DND-41 (cell line): Measurements from ENCODE around the gene GDPGP1.
"Not testable (repeated sequence)": the region's sequence is repeated elsewhere in the genome, so short reads cannot be mapped to it uniquely, and the experiment has no call there.

Experiments
- ATAC-seq: fragments of 200-7000 bp; cut with Tn5 transposase; 3 replicates; pipeline ENCODE4 v1.9.1; 2021; ENCODE audit warnings: low read depth; ENCODE audit not compliant: insufficient read depth
- DNase-seq: peaks from one replicate; pipeline ENCODE4 v3.0.0-alpha.2; 2020
- H2AFZ ChIP-seq: 2 replicates; pipeline ENCODE4 v1.6.0; 2012; ENCODE audit warnings: low read depth, low read length
- H3K27ac ChIP-seq: 2 replicates; pipeline ENCODE4 v1.5.1; 2012; ENCODE audit warnings: low read length, inconsistent platforms
- H3K27me3 ChIP-seq: fragments of 200-600 bp; sonication (generic); 2 replicates; pipeline ENCODE4 v1.6.0; 2012; ENCODE audit warnings: low read length, mild to moderate bottlenecking, inconsistent platforms; ENCODE audit not compliant: insufficient read depth, poor library complexity
- H3K36me3 ChIP-seq: 2 replicates; pipeline ENCODE4 v1.5.1; 2012; ENCODE audit warnings: low read length, inconsistent platforms; ENCODE audit not compliant: insufficient read depth
- H3K4me1 ChIP-seq: 2 replicates; pipeline ENCODE4 v1.5.1; 2012; ENCODE audit warnings: mild to moderate bottlenecking, low read length; ENCODE audit not compliant: insufficient read depth
- H3K4me2 ChIP-seq: 2 replicates; pipeline ENCODE4 v1.6.0; 2012; ENCODE audit warnings: mild to moderate bottlenecking, moderate library complexity, low read length, inconsistent platforms; ENCODE audit not compliant: insufficient read depth
- H3K4me3 ChIP-seq, 2 experiments: fragments of 200-600 bp in 1 of 2; shearing (Covaris generic) in 1 of 2; 2 replicates each; pipeline ENCODE4 v1.5.1; 2012 to 2016; ENCODE audit warnings: inconsistent platforms in 2 of 2, low read length in 2 of 2, mild to moderate bottlenecking in 2 of 2, low read depth in 1 of 2, moderate library complexity in 1 of 2
- H3K79me2 ChIP-seq: 2 replicates; pipeline ENCODE4 v1.6.0; 2012; ENCODE audit warnings: low read length, inconsistent platforms; ENCODE audit not compliant: insufficient read depth
- H3K9ac ChIP-seq: 2 replicates; pipeline ENCODE4 v1.6.0; 2012; ENCODE audit warnings: low read depth, mild to moderate bottlenecking, inconsistent platforms, low read length, moderate library complexity
- H3K9me3 ChIP-seq: 2 replicates; pipeline ENCODE4 v1.5.1; 2012; ENCODE audit warnings: low read length, moderate library complexity, mild to moderate bottlenecking, inconsistent platforms; ENCODE audit not compliant: insufficient read depth, severe bottlenecking
- H4K20me1 ChIP-seq: 2 replicates; pipeline ENCODE4 v1.6.0; 2012; ENCODE audit warnings: low read length; ENCODE audit not compliant: insufficient read depth
- CTCF ChIP-seq: IDR thresholded peaks from 2 replicates; pipeline ENCODE4 v1.5.1; 2012; ENCODE audit warnings: borderline replicate concordance, low read length, moderate library complexity, mild to moderate bottlenecking; ENCODE audit not compliant: poor library complexity, severe bottlenecking; ENCODE audit errors: extremely low read depth
- EZH2 ChIP-seq: IDR thresholded peaks from 3 replicates; pipeline ENCODE4 v1.6.1; 2012; ENCODE audit warnings: borderline replicate concordance, low read depth, mild to moderate bottlenecking, moderate library complexity, low read length, inconsistent platforms; ENCODE audit not compliant: severe bottlenecking

The GDPGP1 gene

GRCh38 chr15:90234096-90234988, at the start of gene GDPGP1:
GDPGP1 (plus strand) TSS chr15:90234209; CDS start chr15:90240909, 6,700 bp downstream.
- Histone ChIP-seq H3K4me1 (peaks cover 32% of the 10 kb centered on the region), H3K9me3 (no peaks in the 10 kb centered on the region), H3K79me2 (peaks cover 6% of the 10 kb centered on the region), H3K4me2 (peak within 1 kb of the TSS; percentile 91), H4K20me1 (no peaks in the 10 kb centered on the region; the same call in 1 of the 2 replicates), H3K27ac (peak within 1 kb of the TSS; percentile 70), H3K4me3 (peak within 1 kb of the TSS; percentile 40 to 83; a peak in 3 of 4 replicates), H3K9ac (peak within 1 kb of the TSS; percentile 72), H3K27me3 (no peaks in the 10 kb centered on the region), H3K36me3 (peaks cover 29% of the 10 kb centered on the region), H2AFZ (peak within 1 kb of the TSS; percentile 90)
- TF ChIP-seq EZH2 (no peak), CTCF (no peak)
- ATAC-seq: peak; percentile 72
- DNase-seq: no peak

GRCh38 chr15:90184786-90185704, 49.0 kb upstream of the GDPGP1 start:
- no peaks in the 10 kb centered on the region for H3K36me3 ChIP-seq
- no peak overlapping the region for H3K27ac ChIP-seq
- no peaks in the 10 kb centered on the region for H3K79me2 ChIP-seq
- peaks cover 20% of the 10 kb centered on the region for H3K27me3 ChIP-seq
- H3K9me3 ChIP-seq: no peaks in the 10 kb centered on the region
- H3K4me1 ChIP-seq: peaks cover 9% of the 10 kb centered on the region
- H3K9ac ChIP-seq: 0 out of 2 replicates have a peak overlapping the region, but pooled peaks have one; percentile 21
- ATAC-seq: peak; percentile 88
- peak; percentile 42 for TF ChIP-seq EZH2
- TF ChIP-seq CTCF: no peak
- H3K4me2 ChIP-seq: peak overlapping the region; percentile 56; the same call in 1 of the 2 replicates
- H3K4me3 ChIP-seq: peak overlapping the region in 1 of 2 experiments; percentile 18; a peak in 1 of 4 replicates
- peak; percentile 53 for DNase-seq
- H2AFZ ChIP-seq: no peak overlapping the region
- no peaks in the 10 kb centered on the region for H4K20me1 ChIP-seq

GRCh38 chr15:90187257-90187868, 46.6 kb upstream of the GDPGP1 start:
- peaks cover 20% of the 10 kb centered on the region for H3K27me3 ChIP-seq
- no peaks in the 10 kb centered on the region for H3K36me3 ChIP-seq
- no peaks in the 10 kb centered on the region for H3K79me2 ChIP-seq
- H2AFZ ChIP-seq: no peak overlapping the region
- H4K20me1 ChIP-seq: no peaks in the 10 kb centered on the region
- peaks cover 21% of the 10 kb centered on the region for H3K4me1 ChIP-seq
- H3K4me3 ChIP-seq: no peak overlapping the region
- DNase-seq (no peak), ATAC-seq (no peak)
- no peak overlapping the region for H3K4me2 ChIP-seq
- H3K9me3 ChIP-seq: no peaks in the 10 kb centered on the region
- TF ChIP-seq EZH2 (no peak), CTCF (no peak)
- H3K27ac ChIP-seq: no peak overlapping the region
- H3K9ac ChIP-seq: no peak overlapping the region

GRCh38 chr15:90188065-90188464, 45.9 kb upstream of the GDPGP1 start:
- DNase-seq, H3K27ac ChIP-seq, ATAC-seq, H3K4me2 ChIP-seq, H3K36me3 ChIP-seq, H3K79me2 ChIP-seq, H4K20me1 ChIP-seq, H3K9ac ChIP-seq, H2AFZ ChIP-seq, H3K4me3 ChIP-seq, H3K9me3 ChIP-seq: not testable (repeated sequence)
- Histone ChIP-seq H3K27me3 (peaks cover 20% of the 10 kb centered on the region), H3K4me1 (peaks cover 21% of the 10 kb centered on the region)
